HTR-8/SVneo (cell line): Measurements from ENCODE around the gene ATP6AP1.
"Not testable (repeated sequence)": the region's sequence is repeated elsewhere in the genome, so short reads cannot be mapped to it uniquely, and the experiment has no call there.

ENCODE experiments used
- DNase-seq: peaks from one replicate; pipeline ENCODE4 v3.0.0; 2011; ENCODE audit warnings: low spot score, mixed read lengths; ENCODE audit not compliant: insufficient read length
- FAIRE-seq: peaks from 2 replicates; lab custom pipeline; 2011; peaks lifted over from hg19 to GRCh38; lab: Jason Lieb, UNC

Gene ATP6AP1, protein sequence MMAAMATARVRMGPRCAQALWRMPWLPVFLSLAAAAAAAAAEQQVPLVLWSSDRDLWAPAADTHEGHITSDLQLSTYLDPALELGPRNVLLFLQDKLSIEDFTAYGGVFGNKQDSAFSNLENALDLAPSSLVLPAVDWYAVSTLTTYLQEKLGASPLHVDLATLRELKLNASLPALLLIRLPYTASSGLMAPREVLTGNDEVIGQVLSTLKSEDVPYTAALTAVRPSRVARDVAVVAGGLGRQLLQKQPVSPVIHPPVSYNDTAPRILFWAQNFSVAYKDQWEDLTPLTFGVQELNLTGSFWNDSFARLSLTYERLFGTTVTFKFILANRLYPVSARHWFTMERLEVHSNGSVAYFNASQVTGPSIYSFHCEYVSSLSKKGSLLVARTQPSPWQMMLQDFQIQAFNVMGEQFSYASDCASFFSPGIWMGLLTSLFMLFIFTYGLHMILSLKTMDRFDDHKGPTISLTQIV

DNA sequence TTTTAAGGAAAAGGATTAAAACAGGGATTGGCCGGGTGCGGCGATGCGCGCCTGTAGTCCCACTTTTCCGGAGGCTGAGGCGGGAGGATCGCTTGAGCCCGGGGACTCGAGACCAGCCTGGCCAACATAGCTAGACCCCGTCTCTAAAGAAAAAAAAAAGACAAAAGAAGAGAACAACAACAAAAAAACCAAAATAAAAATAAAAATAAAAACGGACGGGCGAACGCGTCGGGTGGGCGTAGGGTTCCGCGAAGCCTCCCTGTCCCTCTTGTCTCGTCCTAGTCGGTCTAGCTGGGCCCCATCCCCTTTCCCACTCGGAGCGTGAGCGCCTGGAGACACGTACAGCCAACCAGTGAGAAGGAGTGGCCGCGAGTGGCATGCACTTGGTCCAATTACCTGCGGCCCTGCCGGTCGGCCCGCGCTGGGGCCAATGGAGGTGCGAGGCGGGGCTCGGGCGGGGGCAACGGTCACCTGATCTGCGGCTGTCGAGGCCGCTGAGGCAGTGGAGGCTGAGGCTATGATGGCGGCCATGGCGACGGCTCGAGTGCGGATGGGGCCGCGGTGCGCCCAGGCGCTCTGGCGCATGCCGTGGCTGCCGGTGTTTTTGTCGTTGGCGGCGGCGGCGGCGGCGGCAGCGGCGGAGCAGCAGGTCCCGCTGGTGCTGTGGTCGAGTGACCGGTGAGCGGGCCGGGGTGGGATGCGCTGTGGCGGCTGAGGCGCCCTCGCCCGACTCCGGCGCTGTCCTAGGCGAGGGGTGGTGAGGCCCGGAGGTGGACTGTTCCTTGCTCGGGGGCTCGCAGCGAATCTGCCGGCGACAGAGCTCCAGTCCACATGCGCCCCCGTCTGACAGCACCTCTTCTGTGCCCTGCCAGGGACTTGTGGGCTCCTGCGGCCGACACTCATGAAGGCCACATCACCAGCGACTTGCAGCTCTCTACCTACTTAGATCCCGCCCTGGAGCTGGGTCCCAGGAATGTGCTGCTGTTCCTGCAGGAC is at the start of gene ATP6AP1:
TSS of gene ATP6AP1 (plus strand) at position 502 of the 996 bp plus-strand sequence. CDS start at position 518, 16 bp downstream.
- peak; percentile 90 for DNase-seq
- peak; percentile 86 for FAIRE-seq

DNA sequence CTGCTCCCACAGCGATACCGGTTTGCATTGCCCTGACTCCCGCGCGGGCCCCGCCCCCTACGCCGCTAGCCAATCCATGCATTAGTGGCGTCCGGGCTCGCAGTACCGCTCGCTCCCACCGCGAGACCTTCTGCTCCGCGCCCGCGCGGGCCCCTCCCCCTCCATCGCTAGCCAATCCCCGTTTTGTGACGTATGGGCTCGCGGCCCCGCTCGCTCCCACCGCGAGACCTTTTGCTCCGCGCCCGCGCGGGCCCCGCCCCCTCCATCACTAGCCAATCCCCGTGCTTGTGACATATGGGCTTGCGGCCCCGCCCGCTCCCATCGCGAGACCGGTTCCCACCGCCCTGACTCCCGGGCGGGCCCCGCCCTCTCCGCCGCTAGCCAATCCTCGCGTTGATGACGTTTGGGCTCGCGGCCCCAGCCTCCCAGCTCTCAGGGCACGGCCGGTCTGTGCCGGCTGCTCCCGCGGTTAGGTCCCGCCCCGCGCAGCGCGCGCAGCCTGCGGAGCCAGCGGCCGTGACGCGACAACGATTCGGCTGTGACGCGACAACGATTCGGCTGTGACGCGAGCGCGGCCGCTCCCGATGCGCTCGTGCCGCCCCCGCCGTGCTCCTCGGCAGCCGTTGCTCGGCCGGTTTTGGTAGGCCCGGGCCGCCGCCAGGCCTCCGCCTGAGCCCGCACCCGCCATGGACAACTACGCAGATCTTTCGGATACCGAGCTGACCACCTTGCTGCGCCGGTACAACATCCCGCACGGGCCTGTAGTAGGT is 49.5 kb upstream of the ATP6AP1 start, which contains the start of gene EMD:
TSS of gene EMD (plus strand) at position 497 of the 770 bp plus-strand sequence. CDS start at position 687, 190 bp downstream.
- FAIRE-seq (peak; percentile 97), DNase-seq (peak; percentile 60)

DNA sequence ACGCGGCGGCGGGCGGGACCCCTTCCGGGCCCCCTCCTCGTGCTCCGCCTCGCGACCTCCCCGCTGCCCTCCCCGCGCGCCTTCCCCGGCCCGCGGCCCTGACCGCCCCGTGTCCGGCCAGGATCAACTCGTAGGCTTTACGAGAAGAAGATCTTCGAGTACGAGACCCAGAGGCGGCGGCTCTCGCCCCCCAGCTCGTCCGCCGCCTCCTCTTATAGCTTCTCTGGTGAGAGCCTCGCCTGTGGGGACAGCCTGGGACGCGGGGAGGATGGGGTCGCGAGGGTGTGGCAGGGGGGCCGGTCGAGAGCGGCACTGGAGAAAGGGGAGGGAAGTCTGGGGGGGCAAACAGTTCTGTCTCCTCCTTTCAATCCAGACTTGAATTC is 48.9 kb upstream of the ATP6AP1 start:
- FAIRE-seq (no peak), DNase-seq (no peak)

DNA sequence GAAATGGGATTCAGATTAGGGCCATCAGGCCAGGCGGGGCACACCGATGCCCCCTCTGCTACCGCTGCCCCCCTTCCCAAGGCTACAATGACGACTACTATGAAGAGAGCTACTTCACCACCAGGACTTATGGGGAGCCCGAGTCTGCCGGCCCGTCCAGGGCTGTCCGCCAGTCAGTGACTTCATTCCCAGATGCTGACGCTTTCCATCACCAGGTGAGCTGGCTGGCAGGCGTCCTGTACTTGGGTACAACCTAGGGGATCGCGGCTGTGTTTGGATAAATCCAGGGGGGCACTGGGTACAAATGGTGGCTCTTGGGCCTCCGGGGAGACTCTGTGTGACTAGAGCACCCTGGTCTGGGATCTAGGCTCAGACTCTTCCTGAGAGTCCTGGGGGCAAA is 48.3 kb upstream of the ATP6AP1 start:
- DNase-seq (no peak), FAIRE-seq (no peak)

DNA sequence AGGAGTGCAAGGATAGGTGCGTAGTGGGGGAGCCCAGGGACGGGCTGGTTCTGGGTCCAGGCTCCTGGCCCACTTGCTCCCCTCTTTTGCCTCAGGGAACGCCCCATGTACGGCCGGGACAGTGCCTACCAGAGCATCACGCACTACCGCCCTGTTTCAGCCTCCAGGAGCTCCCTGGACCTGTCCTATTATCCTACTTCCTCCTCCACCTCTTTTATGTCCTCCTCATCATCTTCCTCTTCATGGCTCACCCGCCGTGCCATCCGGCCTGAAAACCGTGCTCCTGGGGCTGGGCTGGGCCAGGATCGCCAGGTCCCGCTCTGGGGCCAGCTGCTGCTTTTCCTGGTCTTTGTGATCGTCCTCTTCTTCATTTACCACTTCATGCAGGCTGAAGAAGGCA is 47.7 kb upstream of the ATP6AP1 start:
- DNase-seq (no peak), FAIRE-seq (no peak)

DNA sequence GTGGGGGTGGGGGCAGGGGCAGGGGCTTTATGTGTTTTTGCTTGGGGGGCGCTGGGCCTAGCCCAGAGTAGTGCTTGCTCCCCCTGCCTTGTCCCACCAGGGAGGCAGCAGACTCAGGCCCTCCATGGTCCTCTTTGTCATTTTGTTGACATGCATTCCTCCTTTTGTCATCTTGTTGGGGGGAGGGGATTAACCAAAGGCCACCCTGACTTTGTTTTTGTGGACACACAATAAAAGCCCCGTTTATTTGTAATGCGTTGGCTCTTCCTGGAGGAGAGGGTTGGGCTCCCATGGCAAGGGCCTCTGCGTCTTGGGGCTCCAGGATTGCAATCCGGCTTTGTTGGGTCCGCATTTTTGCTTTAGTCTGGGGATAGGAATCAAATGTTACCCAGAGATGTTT is 47.2 kb upstream of the ATP6AP1 start:
- no peak for FAIRE-seq

DNA sequence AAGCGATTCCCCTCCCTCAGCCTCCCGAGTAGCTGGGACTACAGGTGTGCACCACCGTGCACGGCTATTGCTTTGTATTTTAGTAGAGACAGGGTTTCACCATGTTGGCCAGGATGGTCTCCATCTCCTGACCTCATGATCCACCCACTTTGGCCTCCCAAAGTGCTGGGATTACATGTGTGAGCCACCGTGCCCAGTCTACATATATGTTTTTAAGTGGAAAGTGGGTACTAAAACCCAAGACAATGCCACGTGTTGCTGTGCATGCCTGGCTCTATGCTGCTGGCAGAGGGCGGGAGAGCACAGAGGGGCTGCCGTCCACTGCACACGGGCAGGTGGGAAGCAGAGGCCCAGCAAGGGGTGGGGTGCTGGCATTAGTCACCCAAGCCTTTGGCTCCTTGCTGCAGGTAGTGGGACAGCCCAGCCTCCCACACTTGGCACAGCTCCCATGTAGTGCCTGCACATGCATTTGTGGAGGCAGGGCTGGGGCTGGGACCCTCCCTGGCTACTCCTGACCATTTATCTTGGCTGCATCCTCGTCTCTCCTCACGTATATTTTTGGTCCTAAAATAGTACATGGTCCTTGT is 45.9 kb upstream of the ATP6AP1 start:
- DNase-seq (no peak), FAIRE-seq (no peak)

More for the DNA sequence above, 47.2 kb upstream of the ATP6AP1 start:
- no peak for DNase-seq

DNA sequence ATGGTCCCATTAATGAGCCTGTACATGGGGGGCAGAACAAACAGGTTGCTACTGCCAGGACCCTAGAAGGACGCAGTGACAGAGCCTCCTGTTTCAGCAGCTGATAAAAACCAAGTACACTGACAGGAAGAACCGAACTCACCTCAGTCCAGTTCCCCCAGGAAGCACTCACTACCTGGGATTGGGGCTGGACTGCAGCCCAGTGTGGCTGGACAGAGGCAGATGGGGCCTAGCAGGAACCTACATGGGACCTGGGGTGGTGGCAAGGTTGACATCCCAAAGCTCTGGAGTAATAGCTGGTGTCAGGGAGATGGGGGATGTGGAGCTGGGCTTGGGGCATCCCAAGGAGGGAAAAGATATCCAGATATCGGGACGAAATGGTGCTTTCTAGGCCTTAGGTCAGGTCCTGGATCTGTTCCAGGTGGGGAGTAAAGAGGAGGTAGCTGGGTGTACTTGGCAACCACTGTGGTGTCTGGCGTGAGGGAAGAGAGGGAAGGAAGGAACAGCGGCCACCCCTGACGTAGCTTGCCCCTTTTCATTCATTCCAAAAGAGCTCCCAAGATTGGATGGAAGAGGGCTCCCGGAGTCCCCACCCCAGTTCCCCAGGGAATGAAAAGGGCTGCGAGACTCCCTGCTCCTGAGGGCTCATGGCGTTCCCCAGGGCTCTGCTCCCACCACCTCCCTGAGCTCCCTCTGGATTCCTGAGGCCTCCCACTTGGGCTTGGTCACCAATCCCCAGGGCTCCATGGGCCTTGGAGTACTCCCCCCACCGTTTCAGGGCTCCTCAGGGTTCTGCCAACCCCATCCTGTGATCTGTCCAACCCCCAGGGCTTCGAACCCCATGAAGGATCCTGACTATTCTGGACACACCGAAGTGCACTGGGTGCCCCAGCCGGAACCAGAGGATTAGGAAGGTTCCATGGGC is 44.9 kb upstream of the ATP6AP1 start:
- DNase-seq, result no peak
- no peak for FAIRE-seq

DNA sequence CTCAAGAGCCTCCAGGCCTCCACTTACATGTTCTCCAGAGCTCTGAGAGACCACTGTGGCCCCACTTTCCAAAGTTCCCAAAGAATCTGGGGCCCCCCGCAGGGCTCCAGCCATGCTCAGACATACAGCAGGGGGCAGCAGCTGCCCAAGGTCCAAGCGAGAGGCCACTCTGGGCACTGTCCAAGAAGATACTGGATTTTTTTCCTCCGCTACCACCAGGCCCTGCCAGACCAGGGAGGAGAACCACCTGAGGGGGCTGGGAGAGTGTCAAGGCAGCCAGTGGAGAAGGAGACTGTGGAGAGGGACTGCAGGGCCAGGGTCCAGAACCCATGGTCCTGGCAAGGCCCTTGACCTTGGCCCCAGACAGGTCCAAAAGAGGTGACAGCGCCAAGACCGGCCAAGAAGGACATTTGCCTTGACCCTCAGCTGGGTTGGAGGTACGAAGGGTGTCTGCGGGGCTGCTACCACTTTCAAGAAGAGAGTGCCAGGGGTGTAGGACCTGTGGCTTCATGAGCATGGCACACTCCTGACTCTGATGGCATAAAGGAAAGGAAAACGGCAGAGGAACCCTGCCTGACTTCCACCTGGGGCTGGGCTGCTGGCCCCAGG is 44.1 kb upstream of the ATP6AP1 start:
- DNase-seq (no peak), FAIRE-seq (no peak)

DNA sequence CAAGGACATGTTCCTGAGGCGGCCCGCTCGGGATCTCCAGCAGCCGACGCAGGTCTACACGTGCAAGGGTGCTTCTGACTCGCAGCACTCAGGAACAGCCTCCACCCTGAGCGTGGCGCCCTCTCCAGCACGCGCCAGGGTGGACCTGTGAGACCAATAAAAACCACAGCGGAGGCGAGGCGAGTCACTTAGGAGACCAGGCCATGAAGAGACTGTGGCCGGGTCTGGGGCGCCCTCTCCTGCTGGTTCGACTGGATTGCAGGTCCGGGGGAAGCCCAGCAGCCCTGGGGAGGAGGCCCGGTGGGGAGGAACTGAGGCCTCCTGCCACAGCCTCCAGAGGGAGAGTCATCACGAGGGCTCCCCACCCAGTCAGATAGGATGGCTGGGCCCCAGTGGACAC is 40.4 kb upstream of the ATP6AP1 start:
- DNase-seq, result not testable (repeated sequence)
- peak; percentile 74 for FAIRE-seq

DNA sequence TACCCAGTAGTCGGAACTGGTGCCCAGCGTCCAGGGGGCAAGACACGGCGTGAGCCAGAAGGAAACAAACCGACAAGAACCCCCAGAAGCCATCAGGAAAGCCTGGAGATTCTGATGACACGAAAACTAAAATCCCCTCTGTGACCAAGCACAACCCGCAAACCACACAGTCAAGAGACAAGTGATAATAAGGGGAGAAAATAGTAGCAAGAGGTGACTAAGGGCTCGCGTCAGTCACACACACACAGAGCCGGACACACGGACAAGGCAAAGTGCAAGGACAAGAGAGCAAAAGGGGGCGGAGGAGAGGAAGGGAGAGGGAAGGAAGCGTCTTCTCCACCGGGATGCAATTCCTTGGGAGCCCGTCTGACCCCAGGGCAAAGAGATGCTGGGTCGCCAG is 39.8 kb upstream of the ATP6AP1 start:
- not testable (repeated sequence) for DNase-seq, FAIRE-seq

DNA sequence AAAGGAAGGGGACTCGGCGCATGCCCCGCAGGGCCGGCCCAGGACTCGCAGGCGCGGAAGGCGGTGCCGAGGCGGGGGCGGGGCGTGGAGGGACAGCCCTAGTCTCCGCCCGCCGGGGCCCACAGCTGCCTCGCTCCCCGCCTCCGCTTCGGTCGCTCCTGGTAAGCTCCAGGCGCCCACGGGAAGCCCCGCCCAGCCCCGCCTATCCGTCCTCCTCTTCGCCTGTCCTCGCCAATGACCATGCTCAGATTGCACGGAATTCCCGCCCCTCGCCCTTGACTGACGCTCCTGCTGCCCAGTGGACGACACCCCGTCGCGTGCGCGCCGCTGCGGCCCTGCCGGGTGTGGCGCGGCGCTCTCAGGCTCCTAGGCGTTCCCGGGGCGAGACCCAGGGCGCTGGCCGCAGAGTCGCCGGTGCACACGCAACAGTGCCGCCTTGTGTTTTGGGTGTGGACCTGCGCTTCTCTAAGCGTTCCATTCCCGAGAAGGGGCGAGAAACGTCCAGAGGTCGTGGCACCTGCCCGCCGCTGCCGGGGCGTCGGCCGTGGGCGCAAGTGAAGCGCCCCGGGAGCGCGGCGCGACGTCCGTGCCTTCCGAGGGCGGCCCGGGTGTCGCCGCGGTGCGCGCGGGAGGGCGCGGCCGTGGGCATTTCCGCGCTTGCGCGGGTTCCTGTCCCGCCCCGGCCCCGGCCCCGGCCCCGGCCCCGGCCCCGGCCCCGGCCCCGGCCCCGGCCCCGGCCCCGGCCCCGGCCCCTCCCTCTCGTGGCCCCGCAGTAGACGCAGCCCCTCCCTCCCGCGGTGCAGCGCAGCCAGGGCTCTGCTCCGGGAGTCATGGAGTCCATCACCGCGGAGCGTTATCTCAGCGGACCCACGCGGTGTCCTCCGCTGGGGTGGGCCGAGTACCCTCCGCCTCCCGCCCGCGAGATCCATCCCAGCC is 38.4 kb upstream of the ATP6AP1 start:
- not testable (repeated sequence) for DNase-seq
- FAIRE-seq, result peak; percentile 95

DNA sequence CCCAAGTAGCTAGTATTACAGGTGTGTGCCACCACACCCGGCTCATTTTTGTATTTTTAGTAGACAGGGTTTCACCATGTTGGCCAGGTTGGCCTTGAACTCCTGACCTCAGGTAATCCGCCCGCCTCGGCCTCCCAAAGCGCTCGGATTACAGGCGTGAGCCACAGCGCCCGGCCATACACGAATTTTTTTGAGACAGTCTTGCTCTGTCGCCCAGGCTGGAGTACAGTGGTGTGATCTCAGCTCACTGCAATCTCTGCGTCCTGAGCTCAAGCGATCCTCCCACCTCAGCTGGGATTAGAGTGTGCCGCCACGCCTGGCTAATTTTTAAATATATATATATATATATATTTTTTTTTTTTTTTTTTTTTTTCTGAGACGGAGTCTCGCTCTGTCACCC is 32.1 kb upstream of the ATP6AP1 start:
- not testable (repeated sequence) for FAIRE-seq

DNA sequence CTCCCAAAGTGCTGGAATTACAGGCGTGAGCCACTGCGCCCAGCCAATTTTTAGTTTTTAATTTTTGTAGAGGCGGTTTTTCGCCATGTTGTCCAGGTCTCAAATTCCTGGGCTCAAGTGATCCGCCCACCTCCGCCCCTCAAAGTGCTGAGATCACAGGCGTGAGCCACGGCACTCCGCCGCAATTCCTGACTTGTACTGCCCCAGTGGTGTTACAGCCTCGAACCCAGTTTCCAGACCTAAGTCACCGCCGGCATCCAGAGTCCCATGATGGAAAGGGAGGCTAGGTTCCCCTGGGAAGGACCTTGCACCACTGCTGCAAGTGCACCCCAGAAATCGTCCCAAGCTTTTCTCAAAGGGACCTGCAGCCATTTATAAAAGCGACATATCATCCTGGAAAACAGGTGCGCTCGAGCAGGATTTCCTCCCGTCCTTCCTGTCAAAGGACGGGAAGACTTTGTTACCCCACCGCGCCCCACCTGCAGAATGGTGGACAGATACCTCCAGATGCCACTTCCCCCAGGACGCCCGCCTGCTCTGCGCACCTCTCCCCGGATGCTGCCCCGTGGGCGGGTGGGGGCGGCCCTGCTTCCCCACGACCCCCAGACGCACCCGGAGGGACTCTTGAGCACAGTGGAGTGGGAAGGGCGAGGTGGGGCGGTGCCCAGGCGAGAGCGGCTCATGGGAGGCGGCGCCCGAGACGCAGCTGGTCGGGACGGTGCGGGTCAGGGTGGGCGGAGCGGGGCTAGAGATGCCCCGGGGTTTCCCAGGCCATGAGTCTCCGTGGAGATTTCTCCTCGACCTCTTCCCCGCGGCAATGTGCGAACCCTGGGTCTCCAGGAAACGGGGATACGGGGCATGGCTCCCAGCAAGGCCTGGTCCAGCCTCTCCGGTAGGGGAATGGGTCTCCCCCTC is 31.2 kb upstream of the ATP6AP1 start:
- FAIRE-seq (no peak), DNase-seq (no peak)

More for the DNA sequence above, 32.1 kb upstream of the ATP6AP1 start:
- DNase-seq, result not testable (repeated sequence)

DNA sequence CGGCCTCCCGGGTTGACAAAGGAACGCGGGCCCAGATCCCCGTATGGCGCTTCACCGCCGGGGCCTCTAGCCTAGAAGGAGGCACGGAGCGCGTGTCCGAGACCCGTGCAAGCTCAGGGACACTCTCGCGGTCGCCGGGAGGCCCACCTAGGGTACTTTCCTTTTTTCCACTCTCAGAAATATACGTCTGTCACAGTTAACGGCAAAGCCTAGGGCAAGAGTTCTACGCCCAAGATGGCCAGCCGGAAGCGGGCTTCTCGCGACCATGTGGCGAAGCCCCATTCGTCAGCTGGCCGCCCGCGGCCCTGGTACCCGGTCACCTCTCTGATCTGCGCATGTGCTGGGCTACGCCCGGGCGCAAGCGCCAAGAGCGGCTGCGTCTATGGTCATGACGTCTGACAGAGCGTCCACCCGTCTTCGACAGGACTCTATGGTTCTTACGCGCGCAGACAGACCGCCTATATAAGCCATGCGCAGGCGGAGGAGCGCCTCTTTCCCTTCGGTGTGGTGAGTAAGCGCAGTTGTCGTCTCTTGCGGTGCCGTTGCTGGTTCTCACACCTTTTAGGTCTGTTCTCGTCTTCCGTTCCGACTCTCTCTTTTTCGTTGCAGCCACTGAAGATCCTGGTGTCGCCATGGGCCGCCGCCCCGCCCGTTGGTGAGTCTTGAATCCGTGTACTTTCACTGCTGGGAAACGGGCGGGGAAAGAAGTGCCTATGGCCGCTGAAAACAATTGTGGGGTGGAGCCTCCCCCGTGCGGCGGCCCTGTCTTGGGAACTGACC is 30.4 kb upstream of the ATP6AP1 start, which contains the start of gene RPL10:
TSS of gene RPL10 (plus strand) at position 490 of the 780 bp plus-strand sequence. CDS start at position 633, 143 bp downstream.
- peak; percentile 91 for DNase-seq
- peak; percentile 31 for FAIRE-seq
